H1 (cell line): ENCODE data around the gene MACROD2. TPM values are rescaled to one million over a fixed set of nuclear protein-coding genes. Genes with fewer than 3 reads are reported as not detected.

Source experiments
- ASH2L ChIP-seq: fragments of 200-600, 300-600 bp; sonication (generic); IDR thresholded peaks from one replicate; pipeline ENCODE4 v1.7.1; 2017; ENCODE audit warnings: low read length
- JUN ChIP-seq: IDR thresholded peaks from 2 replicates; pipeline ENCODE4 v1.6.1; 2011; ENCODE audit warnings: low read depth, mild to moderate bottlenecking, improper control_type of control experiment, low read length
- MAX ChIP-seq: IDR thresholded peaks from 2 replicates; pipeline ENCODE4 v1.6.1; 2012; ENCODE audit warnings: inconsistent platforms
- polyA plus RNA-seq, 7 experiments: library from polyadenylated mRNA; depleted of rRNA in 3 of 7; stranded (reverse) in 5 of 7; unstranded in 2 of 7; fragments of >200 nt in 5 of 7; fragments of 200-250 nt in 2 of 7; gene quantifications; 1 replicate in 5 of 7; 2 replicates in 1 of 7; 4 replicates in 1 of 7; pipeline versions ENCODE4 v1.2.1 to v1.2.3, GENCODE V29; 2011 to 2013; ENCODE audit warnings: missing spikeins in 2 of 7, mixed read lengths in 2 of 7
- total RNA-seq: library from RNA; stranded (reverse); fragmentation: NEBNext Ultra II Directional; extraction: Animal tissue kit (Norgen Biotek cat#: 25700); gene quantifications from 2 replicates; pipeline ENCODE4 v1.2.1, GENCODE V29; 2021

MACROD2 gene
- total and polyA plus RNA-seq, 2 of the 8 experiments (the other 6 are each of a cell fraction or from before 2014, with no cell fraction given) = 0.70 to 3.9 TPM

- no peak for TF ChIP-seq JUN
- TF ChIP-seq MAX = no peak
- no peak for TF ChIP-seq ASH2L
Observed at GRCh38 chr20:15144916-15145315, 1149.6 kb downstream of the MACROD2 start (continued).
